ENCODE results near the gene KDELR3. TPM values are rescaled to one million over a fixed set of nuclear protein-coding genes. Genes with fewer than 3 reads are reported as not detected.
"Not testable (repeated sequence)": the region's sequence is repeated elsewhere in the genome, so short reads cannot be mapped to it uniquely, and the experiment has no call there.

Gene KDELR3
- total RNA-seq, 3 donors from 2014 or later, result 4.2 to 14.4 (median 11.3) TPM

DNA sequence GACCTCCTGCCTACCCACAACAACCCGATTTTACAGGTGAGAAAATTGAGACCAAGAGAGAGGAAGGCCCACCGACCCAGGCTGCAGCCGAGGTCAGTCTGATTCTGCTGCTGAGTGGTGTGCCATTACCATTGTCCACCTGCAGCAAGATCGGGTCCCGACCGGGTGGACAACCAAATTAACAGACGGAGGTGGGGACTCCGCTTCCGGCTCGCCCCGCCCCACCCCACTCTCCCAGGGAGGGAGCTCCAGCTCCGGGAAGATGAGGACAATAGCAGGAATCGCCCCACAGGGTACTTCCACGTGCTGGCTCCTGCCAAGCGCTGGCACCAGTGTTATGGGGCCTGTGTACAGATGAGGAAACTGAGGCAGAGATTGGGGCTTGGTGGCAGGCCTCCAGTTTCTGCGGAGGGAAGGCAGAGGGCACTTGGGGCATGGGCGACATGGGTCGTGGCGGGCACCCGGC lies 425 bp upstream of the KDELR3 start:
- TF ChIP-seq, protein P1, sequence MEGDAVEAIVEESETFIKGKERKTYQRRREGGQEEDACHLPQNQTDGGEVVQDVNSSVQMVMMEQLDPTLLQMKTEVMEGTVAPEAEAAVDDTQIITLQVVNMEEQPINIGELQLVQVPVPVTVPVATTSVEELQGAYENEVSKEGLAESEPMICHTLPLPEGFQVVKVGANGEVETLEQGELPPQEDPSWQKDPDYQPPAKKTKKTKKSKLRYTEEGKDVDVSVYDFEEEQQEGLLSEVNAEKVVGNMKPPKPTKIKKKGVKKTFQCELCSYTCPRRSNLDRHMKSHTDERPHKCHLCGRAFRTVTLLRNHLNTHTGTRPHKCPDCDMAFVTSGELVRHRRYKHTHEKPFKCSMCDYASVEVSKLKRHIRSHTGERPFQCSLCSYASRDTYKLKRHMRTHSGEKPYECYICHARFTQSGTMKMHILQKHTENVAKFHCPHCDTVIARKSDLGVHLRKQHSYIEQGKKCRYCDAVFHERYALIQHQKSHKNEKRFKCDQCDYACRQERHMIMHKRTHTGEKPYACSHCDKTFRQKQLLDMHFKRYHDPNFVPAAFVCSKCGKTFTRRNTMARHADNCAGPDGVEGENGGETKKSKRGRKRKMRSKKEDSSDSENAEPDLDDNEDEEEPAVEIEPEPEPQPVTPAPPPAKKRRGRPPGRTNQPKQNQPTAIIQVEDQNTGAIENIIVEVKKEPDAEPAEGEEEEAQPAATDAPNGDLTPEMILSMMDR (IDR thresholded peaks at IDR 0.05), result no peak
- Histone ChIP-seq H3K4me1 (ENCODE audit: low read depth) (peaks cover 3% of the 10 kb centered on the region), H3K4me3 (no peak overlapping the region), H3K9me3 (no peaks in the 10 kb centered on the region), H3K36me3 (ENCODE audit: low read depth) (no peaks in the 10 kb centered on the region)
- ATAC-seq (peak; percentile 58), DNase-seq (peak; percentile 57 to 75 (median 72))
- intact Hi-C loops (cut with DNase I, micrococcal nuclease), result no loop called here

DNA sequence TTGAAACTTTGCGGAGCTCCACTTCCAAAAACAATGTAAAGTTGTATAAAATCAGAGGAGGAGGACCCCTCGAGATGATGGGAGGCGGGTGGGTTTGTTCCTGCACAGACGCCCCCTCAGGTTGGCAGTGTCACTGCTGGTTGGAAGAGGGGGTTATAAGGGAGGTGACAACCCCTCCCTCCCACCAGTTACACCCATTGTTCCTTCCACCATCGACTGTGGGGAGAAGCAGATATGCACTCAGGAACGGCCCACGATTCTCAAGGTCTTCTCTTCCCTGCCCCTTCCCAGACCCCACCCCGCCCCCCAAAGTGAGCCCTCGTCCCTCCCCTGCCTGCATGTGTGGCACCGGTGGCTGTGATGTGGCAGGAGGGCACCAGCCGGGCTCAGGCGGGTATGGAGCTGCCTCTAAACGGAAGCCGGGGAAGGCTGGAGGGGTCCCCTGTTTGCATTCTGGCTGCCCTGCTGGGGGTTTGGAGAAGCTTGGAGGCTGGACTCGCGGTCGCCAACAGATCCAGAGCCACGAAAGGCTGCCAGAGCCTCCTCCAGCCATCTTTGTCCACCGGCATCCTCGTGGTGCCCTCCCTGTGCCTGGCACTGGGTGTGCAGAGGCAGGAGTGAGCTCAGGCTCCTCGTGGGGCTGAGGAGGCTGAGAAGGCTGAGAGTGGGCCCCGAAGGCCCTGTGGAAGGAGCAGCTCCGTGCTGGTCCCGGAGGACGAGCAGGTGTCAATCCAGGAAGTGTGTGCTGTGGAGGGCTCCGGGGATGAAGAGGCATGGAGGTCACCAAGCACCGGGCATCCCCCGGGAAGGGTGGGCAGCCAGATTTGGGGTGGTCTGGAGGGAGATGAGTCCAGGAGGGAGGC lies 778 bp downstream of the KDELR3 start:
- no peaks in the 10 kb centered on the region for H3K9me3 ChIP-seq
- H3K4me1 ChIP-seq (ENCODE audit: low read depth), result peaks cover 3% of the 10 kb centered on the region
- TF ChIP-seq, protein P1 (IDR thresholded peaks at IDR 0.05), result no peak
- ATAC-seq (no peak), DNase-seq (no peak)
- H3K36me3 ChIP-seq (ENCODE audit: low read depth), result no peaks in the 10 kb centered on the region
- intact Hi-C loops (cut with DNase I, micrococcal nuclease), result no loop called here
- H3K4me3 ChIP-seq, result no peak overlapping the region

DNA sequence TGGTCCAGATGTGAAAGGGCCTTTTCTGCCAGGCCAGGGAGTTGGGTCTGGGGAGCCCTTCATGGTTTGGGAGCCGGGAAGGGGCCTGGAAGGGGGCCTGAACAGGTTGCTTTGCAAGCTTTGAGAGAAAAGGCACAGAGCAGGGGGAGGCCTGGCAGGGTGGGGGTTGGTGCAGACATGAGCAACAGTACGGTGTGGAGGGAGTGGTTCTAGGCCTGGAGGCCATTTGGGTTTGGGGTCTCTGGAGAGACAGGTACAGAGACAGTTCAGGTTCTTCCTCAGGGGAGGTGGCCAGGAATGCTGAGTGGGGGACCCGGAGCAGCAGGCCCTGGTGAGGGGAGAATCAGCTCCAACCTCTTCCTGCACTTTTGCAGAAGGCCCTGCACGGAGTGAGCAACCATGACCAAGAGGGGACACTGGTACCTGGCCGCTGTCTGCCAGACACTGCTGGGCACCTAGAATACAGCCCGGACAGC lies 1.4 kb downstream of the KDELR3 start:
- DNase-seq (no peak), ATAC-seq (no peak)
- H3K4me1 ChIP-seq (ENCODE audit: low read depth), result peaks cover 3% of the 10 kb centered on the region
- intact Hi-C loops (cut with DNase I, micrococcal nuclease), result no loop called here
- H3K36me3 ChIP-seq (ENCODE audit: low read depth), result no peaks in the 10 kb centered on the region
- TF ChIP-seq, protein P1 (IDR thresholded peaks at IDR 0.05), result no peak
- H3K9me3 ChIP-seq, result no peaks in the 10 kb centered on the region
- H3K4me3 ChIP-seq, result no peak overlapping the region

DNA sequence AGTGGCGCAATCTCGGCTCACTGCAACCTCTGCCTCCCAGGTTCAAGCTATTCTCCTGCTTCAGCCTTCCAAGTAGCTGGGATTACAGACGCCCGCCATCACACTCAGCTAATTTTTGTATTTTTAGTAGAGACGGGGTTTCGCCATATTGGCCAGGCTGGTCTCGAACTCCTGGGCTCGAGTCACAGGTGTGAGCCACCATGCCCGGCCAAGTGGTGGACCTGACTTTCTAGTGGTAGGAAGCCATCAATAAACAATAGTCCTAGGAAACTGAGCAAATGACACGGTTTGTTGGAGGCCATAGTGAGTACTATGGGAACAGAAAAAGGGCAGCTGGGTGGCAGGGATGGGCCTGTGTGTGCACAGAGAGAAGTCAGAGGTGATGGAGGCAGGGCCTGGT lies 2.3 kb downstream of the KDELR3 start:
- H3K9me3 ChIP-seq; H3K4me1 ChIP-seq (ENCODE audit: low read depth); H3K36me3 ChIP-seq (ENCODE audit: low read depth); DNase-seq; H3K4me3 ChIP-seq; ATAC-seq; intact Hi-C loops (cut with DNase I, micrococcal nuclease): not testable (repeated sequence)

DNA sequence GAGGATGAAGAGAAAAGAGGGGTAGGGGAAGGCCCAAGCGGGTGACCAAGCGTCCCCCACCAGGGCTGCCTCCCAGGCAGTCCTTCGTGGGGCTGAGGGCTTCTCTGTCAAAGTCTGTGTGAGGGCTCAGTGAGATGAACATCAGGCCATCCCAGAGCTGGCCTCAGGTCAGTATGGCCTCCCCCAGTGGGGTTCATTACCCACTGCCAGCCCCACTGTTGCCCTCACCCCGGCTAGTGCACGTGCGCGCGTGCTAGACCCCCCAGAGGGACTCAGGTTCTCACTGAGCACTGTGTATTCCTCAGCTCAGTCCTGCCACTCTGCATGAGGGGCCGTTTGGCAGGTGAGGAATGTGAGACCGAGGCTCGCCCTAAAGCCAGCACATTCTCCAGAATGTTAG lies 3.3 kb downstream of the KDELR3 start:
- ATAC-seq (no peak), DNase-seq (no peak)
- Histone ChIP-seq H3K4me3 (no peak overlapping the region), H3K9me3 (no peaks in the 10 kb centered on the region), H3K4me1 (ENCODE audit: low read depth) (peaks cover 3% of the 10 kb centered on the region), H3K36me3 (ENCODE audit: low read depth) (no peaks in the 10 kb centered on the region)
- intact Hi-C loops (cut with DNase I, micrococcal nuclease), result no loop called here
- TF ChIP-seq, protein P1 (IDR thresholded peaks at IDR 0.05), result no peak

DNA sequence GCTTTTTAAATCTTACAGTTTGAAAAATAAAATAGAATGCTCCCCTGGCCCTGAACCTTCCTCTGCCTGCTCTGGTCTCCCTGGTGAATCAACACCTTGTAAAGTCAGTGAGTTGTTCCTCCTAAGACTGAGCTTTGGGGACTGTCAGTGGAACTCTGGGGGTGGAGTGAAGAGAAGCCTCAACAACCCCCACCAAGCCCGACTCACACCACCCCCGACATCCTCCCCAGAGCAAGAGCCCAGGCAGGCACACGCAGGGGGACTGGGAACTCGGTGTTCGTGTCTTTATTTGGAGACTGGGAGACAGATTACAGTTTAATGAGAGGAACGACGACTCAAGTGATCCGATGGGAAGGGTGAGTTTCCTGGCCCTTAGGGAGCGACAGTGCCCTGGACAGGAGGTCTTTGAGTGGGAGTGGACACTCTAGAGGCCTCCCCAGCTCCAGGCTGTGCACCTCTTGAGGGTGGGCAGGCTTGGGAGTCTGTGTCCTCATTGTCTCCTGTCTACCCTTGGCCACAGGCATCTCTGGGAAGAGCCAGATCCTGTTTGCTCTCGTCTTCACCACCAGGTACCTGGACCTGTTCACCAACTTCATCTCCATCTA lies 6.2 kb downstream of the KDELR3 start:
- no peaks in the 10 kb centered on the region for H3K36me3 ChIP-seq (ENCODE audit: low read depth)
- intact Hi-C loops (cut with DNase I, micrococcal nuclease), result no loop called here
- H3K4me1 ChIP-seq (ENCODE audit: low read depth), result no peaks in the 10 kb centered on the region
- H3K4me3 ChIP-seq, result no peak overlapping the region
- DNase-seq (no peak), ATAC-seq (no peak)
- TF ChIP-seq, protein P1 (IDR thresholded peaks at IDR 0.05), result no peak
- no peaks in the 10 kb centered on the region for H3K9me3 ChIP-seq

All from mucosa of descending colon (tissue), 3 donors.